WTC11 (cell line): Measurements from ENCODE around the gene KCNC2.

Source experiments
- CTCF ChIP-seq: fragments of 200-600 bp; IDR thresholded peaks from 2 replicates; pipeline ENCODE4 v1.8.0; 2022; ENCODE audit warnings: antibody characterized with exemption
- SP1 ChIP-seq: sonication (generic); formaldehyde crosslinking; conservative IDR thresholded peaks from 2 replicates; pipeline ENCODE4 v1.8.1; 2022; ENCODE audit warnings: missing genetic modification reagents
- TF ChIP-seq, protein P1 (sequence below): sonication (generic); formaldehyde crosslinking; IDR thresholded peaks from 2 replicates; pipeline ENCODE4 v1.8.0; 2023; ENCODE audit warnings: missing genetic modification reagents

GRCh38 chr12:75172611-75173010, 37.0 kb downstream of the KCNC2 start:
- TF ChIP-seq, protein P1, sequence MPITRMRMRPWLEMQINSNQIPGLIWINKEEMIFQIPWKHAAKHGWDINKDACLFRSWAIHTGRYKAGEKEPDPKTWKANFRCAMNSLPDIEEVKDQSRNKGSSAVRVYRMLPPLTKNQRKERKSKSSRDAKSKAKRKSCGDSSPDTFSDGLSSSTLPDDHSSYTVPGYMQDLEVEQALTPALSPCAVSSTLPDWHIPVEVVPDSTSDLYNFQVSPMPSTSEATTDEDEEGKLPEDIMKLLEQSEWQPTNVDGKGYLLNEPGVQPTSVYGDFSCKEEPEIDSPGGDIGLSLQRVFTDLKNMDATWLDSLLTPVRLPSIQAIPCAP (CRISPR knock-in tag): no peak
- no peak for TF ChIP-seq CTCF
- TF ChIP-seq SP1 (CRISPR knock-in tag): no peak
